IPS-20b (cell line): Measurements from ENCODE around the gene GAL3ST1.
A peak's percentile ranks its signal among the peaks of the same experiment; 100 is the strongest.
"Not testable (repeated sequence)": the region's sequence is repeated elsewhere in the genome, so short reads cannot be mapped to it uniquely, and the experiment has no call there.

Experiments used
- H3K27ac ChIP-seq: one replicate; pipeline ENCODE4 v1.5.1; 2013; ENCODE audit warnings: low read length
- H3K27me3 ChIP-seq: 2 replicates; pipeline ENCODE4 v1.6.1; 2013; ENCODE audit warnings: mild to moderate bottlenecking, low read length, inconsistent platforms; ENCODE audit not compliant: insufficient read depth
- H3K36me3 ChIP-seq: 2 replicates; pipeline ENCODE4 v1.6.1; 2013; ENCODE audit warnings: low read depth, mild to moderate bottlenecking, inconsistent platforms, low read length, moderate library complexity; ENCODE audit not compliant: insufficient read depth
- H3K4me1 ChIP-seq: 2 replicates; pipeline ENCODE4 v1.6.1; 2013; ENCODE audit warnings: mild to moderate bottlenecking, control low read depth, inconsistent platforms, low read length, moderate library complexity; ENCODE audit not compliant: insufficient read depth
- H3K4me3 ChIP-seq: 2 replicates; pipeline ENCODE4 v1.5.1; 2013; ENCODE audit warnings: mild to moderate bottlenecking, low read length, inconsistent platforms
- H3K9ac ChIP-seq: 2 replicates; pipeline ENCODE4 v1.6.1; 2013; ENCODE audit warnings: low read depth, mild to moderate bottlenecking, inconsistent platforms, low read length, moderate library complexity
- H3K9me3 ChIP-seq: 2 replicates; pipeline ENCODE4 v1.6.1; 2013; ENCODE audit warnings: mild to moderate bottlenecking, low read depth, low read length, inconsistent platforms; ENCODE audit not compliant: insufficient read depth

GAL3ST1 gene

GRCh38 chr22:30592360-30592713 is 17.9 kb upstream of the GAL3ST1 start:
- peaks cover 15% of the 10 kb centered on the region for H3K27me3 ChIP-seq
- not testable (repeated sequence) for H3K4me1 ChIP-seq, H3K4me3 ChIP-seq, H3K9me3 ChIP-seq, H3K9ac ChIP-seq, H3K27ac ChIP-seq
- H3K36me3 ChIP-seq: peaks cover 25% of the 10 kb centered on the region

GRCh38 chr22:30591588-30592359 is 17.3 kb upstream of the GAL3ST1 start, which contains the start of gene PES1:
PES1 (minus strand) TSS chr22:30591910; CDS start chr22:30591833, 77 bp downstream.
- Histone ChIP-seq H3K4me3 (peak within 1 kb of the TSS; percentile 97), H3K9me3 (no peaks in the 10 kb centered on the region), H3K27me3 (peaks cover 15% of the 10 kb centered on the region), H3K27ac (peak within 1 kb of the TSS; percentile 99), H3K9ac (peak within 1 kb of the TSS; percentile 97), H3K36me3 (peaks cover 31% of the 10 kb centered on the region), H3K4me1 (peaks cover 5% of the 10 kb centered on the region; the same call in 1 of the 2 replicates)

GRCh38 chr22:30591191-30591587 is 16.7 kb upstream of the GAL3ST1 start:
- Histone ChIP-seq H3K4me3 (peak overlapping the region; percentile 97), H3K9ac (peak overlapping the region; percentile 97), H3K9me3 (no peaks in the 10 kb centered on the region), H3K4me1 (peaks cover 5% of the 10 kb centered on the region; the same call in 1 of the 2 replicates), H3K27me3 (peaks cover 15% of the 10 kb centered on the region), H3K27ac (peak overlapping the region; percentile 99), H3K36me3 (peaks cover 37% of the 10 kb centered on the region)

- Histone ChIP-seq H3K4me1 (peaks cover 5% of the 10 kb centered on the region; the same call in 1 of the 2 replicates), H3K27ac (no peak overlapping the region), H3K36me3 (peaks cover 83% of the 10 kb centered on the region), H3K9ac (no peak overlapping the region), H3K27me3 (no peaks in the 10 kb centered on the region), H3K9me3 (no peaks in the 10 kb centered on the region), H3K4me3 (no peak overlapping the region)
Observed at GRCh38 chr22:30586414-30586813, 11.9 kb upstream of the GAL3ST1 start.

GRCh38 chr22:30584441-30584840 is 10.0 kb upstream of the GAL3ST1 start:
- Histone ChIP-seq H3K4me1 (no peaks in the 10 kb centered on the region), H3K27ac (no peak overlapping the region), H3K27me3 (no peaks in the 10 kb centered on the region), H3K9ac (no peak overlapping the region), H3K4me3 (no peak overlapping the region), H3K36me3 (peaks cover 98% of the 10 kb centered on the region), H3K9me3 (no peaks in the 10 kb centered on the region)

- peaks cover 98% of the 10 kb centered on the region for H3K36me3 ChIP-seq
- no peak overlapping the region for H3K4me3 ChIP-seq
- no peak overlapping the region for H3K9ac ChIP-seq
- H3K27ac ChIP-seq: no peak overlapping the region
- H3K9me3 ChIP-seq: no peaks in the 10 kb centered on the region
- no peaks in the 10 kb centered on the region for H3K4me1 ChIP-seq
- H3K27me3 ChIP-seq: no peaks in the 10 kb centered on the region
Observed at GRCh38 chr22:30582788-30583545, 8.5 kb upstream of the GAL3ST1 start.

- no peak overlapping the region for H3K27ac ChIP-seq
- no peaks in the 10 kb centered on the region for H3K9me3 ChIP-seq
- H3K4me1 ChIP-seq: no peaks in the 10 kb centered on the region
- H3K27me3 ChIP-seq: no peaks in the 10 kb centered on the region
- peaks cover 98% of the 10 kb centered on the region for H3K36me3 ChIP-seq
- H3K9ac ChIP-seq: no peak overlapping the region
- no peak overlapping the region for H3K4me3 ChIP-seq
Observed at GRCh38 chr22:30582051-30582450, 7.6 kb upstream of the GAL3ST1 start.

- no peaks in the 10 kb centered on the region for H3K9me3 ChIP-seq
Observed at GRCh38 chr22:30580896-30581295, 6.4 kb upstream of the GAL3ST1 start.

GRCh38 chr22:30578481-30578880 is 4.0 kb upstream of the GAL3ST1 start:
- no peak overlapping the region for H3K9ac ChIP-seq
- H3K4me1 ChIP-seq: peaks cover 6% of the 10 kb centered on the region; the same call in 1 of the 2 replicates
- no peak overlapping the region for H3K27ac ChIP-seq
- H3K4me3 ChIP-seq: no peak overlapping the region
- no peaks in the 10 kb centered on the region for H3K9me3 ChIP-seq
- peaks cover 81% of the 10 kb centered on the region for H3K36me3 ChIP-seq
- H3K27me3 ChIP-seq: no peaks in the 10 kb centered on the region

More at GRCh38 chr22:30580896-30581295, 6.4 kb upstream of the GAL3ST1 start:
- Histone ChIP-seq H3K27ac (no peak overlapping the region), H3K9ac (no peak overlapping the region), H3K36me3 (peaks cover 98% of the 10 kb centered on the region), H3K4me1 (no peaks in the 10 kb centered on the region), H3K27me3 (no peaks in the 10 kb centered on the region), H3K4me3 (no peak overlapping the region)

- Histone ChIP-seq H3K4me1 (peaks cover 9% of the 10 kb centered on the region; the same call in 1 of the 2 replicates), H3K27ac (no peak overlapping the region), H3K36me3 (peaks cover 55% of the 10 kb centered on the region), H3K27me3 (no peaks in the 10 kb centered on the region), H3K9ac (no peak overlapping the region), H3K9me3 (no peaks in the 10 kb centered on the region), H3K4me3 (no peak overlapping the region)
Observed at GRCh38 chr22:30575859-30576258, 1.4 kb upstream of the GAL3ST1 start.

- Histone ChIP-seq H3K27me3 (no peaks in the 10 kb centered on the region), H3K9ac (peak overlapping the region; percentile 59), H3K4me1 (peaks cover 9% of the 10 kb centered on the region; the same call in 1 of the 2 replicates), H3K4me3 (peak overlapping the region; percentile 62), H3K36me3 (peaks cover 47% of the 10 kb centered on the region), H3K9me3 (no peaks in the 10 kb centered on the region), H3K27ac (no peak overlapping the region)
Observed at GRCh38 chr22:30574997-30575671, 669 bp upstream of the GAL3ST1 start.
